ENCODE results near the gene CADPS.

CADPS gene

DNA sequence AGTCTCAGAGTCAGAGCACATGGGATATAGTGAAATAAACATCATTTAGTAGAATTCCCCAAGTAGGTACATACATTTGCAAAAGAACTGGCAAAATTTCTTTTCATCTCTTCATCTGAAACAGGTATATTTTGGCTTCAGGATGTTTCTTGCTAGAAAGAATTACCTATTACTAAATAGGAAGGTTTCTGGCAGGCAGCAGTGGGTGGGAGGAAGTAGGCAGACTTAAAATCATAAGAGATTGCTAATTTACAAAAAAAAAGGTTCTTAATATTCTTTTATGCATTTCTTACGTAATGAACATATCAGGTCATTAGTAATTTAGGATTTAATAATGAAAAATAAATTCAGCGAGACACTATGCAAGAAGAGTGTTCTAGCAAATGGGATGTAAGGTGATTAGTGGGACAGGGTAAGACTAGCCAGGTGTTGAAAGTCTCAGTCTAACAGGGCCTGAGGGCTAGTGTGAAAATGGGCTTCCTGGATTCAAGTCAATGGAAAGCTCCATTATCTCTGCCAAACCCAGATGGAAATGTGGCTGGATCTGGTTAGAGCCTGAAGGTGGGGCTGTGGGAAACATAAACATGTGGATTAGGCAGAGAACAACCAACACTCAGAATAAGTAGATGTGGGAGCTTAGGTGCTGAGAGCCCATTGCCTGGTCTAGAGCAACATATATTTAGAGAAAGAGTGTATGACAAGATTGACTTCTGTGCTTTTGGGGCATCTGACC lies 374.5 kb downstream of the CADPS start:
- TF ChIP-seq CTCF (IDR thresholded peaks at IDR 0.05; ENCODE audit: low read depth, low read length), result no peak
- H3K4me3 ChIP-seq (ENCODE audit: low read depth, low read length), result no peak overlapping the region

- H3K4me3 ChIP-seq (ENCODE audit: low read depth, low read length), result no peak overlapping the region
- no peak for TF ChIP-seq CTCF (IDR thresholded peaks at IDR 0.05; ENCODE audit: low read depth, low read length)
These were observed 378.1 kb downstream of the CADPS start for GRCh38 chr3:62497156-62497555.

GRCh38 chr3:62496503-62496902 lies 378.7 kb downstream of the CADPS start:
- no peak overlapping the region for H3K4me3 ChIP-seq (ENCODE audit: low read depth, low read length)
- TF ChIP-seq CTCF (IDR thresholded peaks at IDR 0.05; ENCODE audit: low read depth, low read length), result no peak

DNA sequence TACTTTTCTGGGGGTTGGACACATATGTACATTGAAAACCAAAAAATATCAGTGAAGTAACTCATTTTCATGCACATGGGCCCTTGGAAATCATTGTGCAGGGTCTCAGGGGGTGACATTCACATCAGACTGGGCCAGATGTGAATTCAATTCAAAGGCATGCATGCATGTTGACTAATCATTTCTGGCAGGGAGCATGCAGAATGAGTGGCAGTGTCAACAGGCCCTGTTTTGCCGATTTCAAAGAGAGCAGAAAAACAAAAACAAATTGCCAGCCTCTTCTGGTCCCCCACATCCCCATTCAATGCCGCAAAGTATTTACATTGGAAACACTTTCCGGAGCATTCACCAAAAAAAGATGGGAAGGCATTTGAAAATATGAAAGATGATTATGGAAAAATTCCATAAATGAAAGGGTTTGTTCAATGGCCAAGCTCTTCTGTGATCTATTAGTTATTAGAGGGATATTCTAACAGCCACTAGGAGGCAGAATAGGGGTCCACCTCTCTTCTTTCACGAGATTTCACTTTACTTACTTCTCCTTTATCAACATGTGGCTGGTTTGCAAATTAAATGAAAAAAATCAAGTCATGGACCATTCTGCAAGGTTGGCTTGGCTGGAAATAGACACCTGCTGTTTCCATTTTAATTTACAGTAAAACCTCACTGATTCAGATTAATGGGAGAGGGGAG lies 382.0 kb downstream of the CADPS start:
- H3K4me3 ChIP-seq (ENCODE audit: low read depth, low read length), result no peak overlapping the region
- TF ChIP-seq CTCF (IDR thresholded peaks at IDR 0.05; ENCODE audit: low read depth, low read length), result no peak

- H3K4me3 ChIP-seq (ENCODE audit: low read depth, low read length), result no peak overlapping the region
- no peak for TF ChIP-seq CTCF (IDR thresholded peaks at IDR 0.05; ENCODE audit: low read depth, low read length)
These were observed 392.3 kb downstream of the CADPS start for GRCh38 chr3:62482961-62483360.

GRCh38 chr3:62481962-62482361 lies 393.3 kb downstream of the CADPS start:
- no peak overlapping the region for H3K4me3 ChIP-seq (ENCODE audit: low read depth, low read length)
- no peak for TF ChIP-seq CTCF (IDR thresholded peaks at IDR 0.05; ENCODE audit: low read depth, low read length)

GRCh38 chr3:62480056-62480455 lies 395.2 kb downstream of the CADPS start:
- H3K4me3 ChIP-seq (ENCODE audit: low read depth, low read length), result no peak overlapping the region
- TF ChIP-seq CTCF (IDR thresholded peaks at IDR 0.05; ENCODE audit: low read depth, low read length), result no peak

All from WI38 (cell line).